Breast epithelium (tissue), 3 donors: ENCODE data around the gene MGP.

Experiments used
- POLR2A ChIP-seq: fragments of 450-650 bp; IDR thresholded peaks from one replicate; pipeline ENCODE4 v1.6.1; 2016; ENCODE audit warnings: antibody characterized with exemption, mild to moderate bottlenecking, moderate library complexity
- POLR2AphosphoS5 ChIP-seq, 3 donors: sonication (generic); formaldehyde crosslinking; IDR thresholded peaks; one replicate each; pipeline ENCODE4 v1.6.1; 2017; ENCODE audit warnings: antibody characterized with exemption in 3 of 3
- TF ChIP-seq, protein P1 (sequence below), 3 donors: fragments of 450-650 bp; IDR thresholded peaks; one replicate each; pipeline ENCODE4 v1.5.1; 2016 to 2017; ENCODE audit warnings: antibody characterized with exemption in 3 of 3, mild to moderate bottlenecking in 3 of 3, moderate library complexity in 3 of 3

DNA sequence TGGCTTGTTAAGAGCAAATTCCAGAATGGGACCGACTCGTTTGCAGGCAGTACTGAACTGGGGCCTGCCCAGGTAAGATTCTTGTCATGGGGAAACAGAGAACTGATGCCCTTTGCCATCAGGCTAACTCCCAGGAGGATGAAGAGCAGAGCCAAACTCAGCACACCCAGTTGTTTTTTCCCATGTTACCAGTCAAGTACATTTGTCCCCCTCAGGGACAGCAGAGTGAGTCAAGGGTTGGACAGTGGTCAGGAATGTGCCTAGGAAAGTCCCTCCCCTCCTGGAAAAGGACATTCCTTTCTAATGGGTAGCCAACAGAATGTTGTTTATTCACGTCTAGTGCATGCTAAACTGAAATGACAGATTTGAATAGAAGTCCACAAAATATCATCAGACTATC is 43.9 kb downstream of the MGP start:
- TF ChIP-seq, protein P1, sequence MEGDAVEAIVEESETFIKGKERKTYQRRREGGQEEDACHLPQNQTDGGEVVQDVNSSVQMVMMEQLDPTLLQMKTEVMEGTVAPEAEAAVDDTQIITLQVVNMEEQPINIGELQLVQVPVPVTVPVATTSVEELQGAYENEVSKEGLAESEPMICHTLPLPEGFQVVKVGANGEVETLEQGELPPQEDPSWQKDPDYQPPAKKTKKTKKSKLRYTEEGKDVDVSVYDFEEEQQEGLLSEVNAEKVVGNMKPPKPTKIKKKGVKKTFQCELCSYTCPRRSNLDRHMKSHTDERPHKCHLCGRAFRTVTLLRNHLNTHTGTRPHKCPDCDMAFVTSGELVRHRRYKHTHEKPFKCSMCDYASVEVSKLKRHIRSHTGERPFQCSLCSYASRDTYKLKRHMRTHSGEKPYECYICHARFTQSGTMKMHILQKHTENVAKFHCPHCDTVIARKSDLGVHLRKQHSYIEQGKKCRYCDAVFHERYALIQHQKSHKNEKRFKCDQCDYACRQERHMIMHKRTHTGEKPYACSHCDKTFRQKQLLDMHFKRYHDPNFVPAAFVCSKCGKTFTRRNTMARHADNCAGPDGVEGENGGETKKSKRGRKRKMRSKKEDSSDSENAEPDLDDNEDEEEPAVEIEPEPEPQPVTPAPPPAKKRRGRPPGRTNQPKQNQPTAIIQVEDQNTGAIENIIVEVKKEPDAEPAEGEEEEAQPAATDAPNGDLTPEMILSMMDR (IDR thresholded peaks at IDR 0.05) = no peak
- no peak for TF ChIP-seq POLR2A
- peak in 1 of 3 donors; percentile 80 for TF ChIP-seq POLR2AphosphoS5 (IDR thresholded peaks at IDR 0.05)
